ENCODE measurements around the gene AIRE.
A peak's percentile ranks its signal among the peaks of the same experiment; 100 is the strongest.

The AIRE gene

GRCh38 chr21:44291936-44292811 is 6.5 kb downstream of the AIRE start:
- peak; percentile 25 for DNase-seq

GRCh38 chr21:44292812-44293195 is 7.1 kb downstream of the AIRE start:
- DNase-seq: no peak

- DNase-seq: no peak
These were observed 8.0 kb downstream of the AIRE start for GRCh38 chr21:44293551-44294231.

- peak; percentile 67 for DNase-seq
These were observed 8.9 kb downstream of the AIRE start for GRCh38 chr21:44294391-44295162.

GRCh38 chr21:44295163-44295573 is 9.5 kb downstream of the AIRE start:
- peak; percentile 95 for DNase-seq

- no peak for DNase-seq
These were observed 10.0 kb downstream of the AIRE start for GRCh38 chr21:44295646-44296045.

- DNase-seq: peak; percentile 40
These were observed 10.4 kb downstream of the AIRE start for GRCh38 chr21:44296103-44296519.

- DNase-seq: no peak
These were observed 11.2 kb downstream of the AIRE start for GRCh38 chr21:44296916-44297315.

GRCh38 chr21:44297525-44298290 is 12.0 kb downstream of the AIRE start:
- peak; percentile 90 for DNase-seq

GRCh38 chr21:44298301-44298700 is 12.6 kb downstream of the AIRE start:
- peak; percentile 21 for DNase-seq

GRCh38 chr21:44299085-44299457 is 13.4 kb downstream of the AIRE start:
- peak; percentile 66 for DNase-seq

- DNase-seq: peak; percentile 82
These were observed 14.0 kb downstream of the AIRE start, which contains the start of gene PFKL for GRCh38 chr21:44299458-44300261. TSS of gene PFKL (plus strand) at chr21:44300053. CDS start at chr21:44300106, 53 bp downstream.

- peak; percentile 72 for DNase-seq
These were observed 14.7 kb downstream of the AIRE start for GRCh38 chr21:44300262-44300959.

GRCh38 chr21:44301141-44301540 is 15.5 kb downstream of the AIRE start:
- DNase-seq: no peak

- no peak for DNase-seq
These were observed 16.3 kb downstream of the AIRE start for GRCh38 chr21:44301961-44302406.

GRCh38 chr21:44302573-44303401 is 17.1 kb downstream of the AIRE start:
- peak; percentile 60 for DNase-seq

GRCh38 chr21:44303490-44303981 is 17.9 kb downstream of the AIRE start:
- no peak for DNase-seq

- DNase-seq: no peak
These were observed 18.4 kb downstream of the AIRE start for GRCh38 chr21:44304011-44304616.

GRCh38 chr21:44304877-44305293 is 19.2 kb downstream of the AIRE start:
- DNase-seq: peak; percentile 48
